HUES6 (cell line): Measurements from ENCODE around the gene ZSWIM1.
"Not testable (repeated sequence)": the region's sequence is repeated elsewhere in the genome, so short reads cannot be mapped to it uniquely, and the experiment has no call there.

Experiments
- H3K27ac ChIP-seq: 2 replicates; pipeline ENCODE4 v1.7.0; 2013; ENCODE audit warnings: low read depth, mild to moderate bottlenecking, low read length, inconsistent platforms
- H3K27me3 ChIP-seq: 2 replicates; pipeline ENCODE4 v1.6.1; 2013; ENCODE audit warnings: low read length; ENCODE audit not compliant: control insufficient read depth, insufficient read depth
- H3K36me3 ChIP-seq: 2 replicates; pipeline ENCODE4 v1.6.1; 2013; ENCODE audit warnings: low read length; ENCODE audit not compliant: control insufficient read depth, insufficient read depth
- H3K4me1 ChIP-seq: 2 replicates; pipeline ENCODE4 v1.6.1; 2013; ENCODE audit warnings: low read length; ENCODE audit not compliant: control insufficient read depth, insufficient read depth
- H3K4me3 ChIP-seq: 2 replicates; pipeline ENCODE4 v1.5.1; 2013; ENCODE audit warnings: low read depth, low read length
- H3K9ac ChIP-seq: one replicate; pipeline ENCODE4 v1.6.1; 2013; ENCODE audit warnings: mild to moderate bottlenecking, low read length
- H3K9me3 ChIP-seq: 2 replicates; pipeline ENCODE4 v1.6.1; 2013; ENCODE audit warnings: low read depth, low read length; ENCODE audit not compliant: control insufficient read depth, insufficient read depth

The ZSWIM1 gene

DNA sequence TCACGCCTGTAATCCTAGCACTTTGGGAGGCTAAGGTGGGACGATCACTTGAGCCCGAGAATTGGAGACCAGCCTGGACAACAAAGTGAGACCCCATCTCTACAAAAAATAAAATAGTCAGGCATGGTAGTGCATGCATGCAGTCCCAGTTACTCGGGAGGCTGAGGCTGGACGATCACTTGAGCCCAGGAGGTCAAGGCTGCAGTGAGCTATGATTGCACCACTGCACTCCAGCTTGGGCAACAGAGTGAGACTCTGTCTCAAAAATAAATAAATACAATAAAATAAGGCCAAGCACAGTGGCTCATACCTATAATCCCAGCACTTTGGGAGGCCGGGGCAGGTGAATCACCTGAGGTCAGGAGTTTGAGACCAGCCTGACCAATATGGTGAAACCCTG is 20.3 kb downstream of the ZSWIM1 start:
- H3K27ac ChIP-seq, H3K9me3 ChIP-seq, H3K4me1 ChIP-seq, H3K4me3 ChIP-seq, H3K27me3 ChIP-seq, H3K9ac ChIP-seq: not testable (repeated sequence)
- H3K36me3 ChIP-seq = peaks cover 92% of the 10 kb centered on the region

DNA sequence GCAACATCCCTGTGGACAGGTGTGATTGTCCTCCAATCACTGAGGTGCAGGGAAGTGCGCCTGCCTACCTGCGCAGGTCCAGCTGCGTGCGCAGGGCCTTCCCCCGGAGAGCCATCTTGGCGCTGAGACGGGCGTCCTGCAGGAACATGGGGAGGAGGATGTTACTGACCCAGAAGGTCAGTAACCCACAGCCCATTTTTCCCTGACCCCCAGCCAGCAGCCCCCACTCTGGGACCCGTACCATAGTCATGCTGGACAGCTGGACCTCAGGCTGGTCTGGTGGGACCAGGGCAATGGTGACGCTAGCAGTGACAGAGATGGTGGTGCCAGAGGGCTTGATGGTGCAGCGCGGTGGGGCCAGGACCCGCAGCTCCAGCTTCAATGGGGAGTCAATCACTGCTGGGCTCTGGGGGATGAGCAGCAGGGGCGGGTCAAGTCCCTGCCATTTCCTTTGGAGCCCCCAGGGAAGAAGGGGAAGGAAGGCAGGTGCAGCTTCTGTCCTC is 21.2 kb downstream of the ZSWIM1 start:
- H3K4me3 ChIP-seq = no peak overlapping the region
- H3K9me3 ChIP-seq = no peaks in the 10 kb centered on the region
- H3K36me3 ChIP-seq = peaks cover 89% of the 10 kb centered on the region
- no peaks in the 10 kb centered on the region for H3K4me1 ChIP-seq
- H3K27ac ChIP-seq = no peak overlapping the region
- H3K27me3 ChIP-seq = no peaks in the 10 kb centered on the region
- H3K9ac ChIP-seq = no peak overlapping the region

DNA sequence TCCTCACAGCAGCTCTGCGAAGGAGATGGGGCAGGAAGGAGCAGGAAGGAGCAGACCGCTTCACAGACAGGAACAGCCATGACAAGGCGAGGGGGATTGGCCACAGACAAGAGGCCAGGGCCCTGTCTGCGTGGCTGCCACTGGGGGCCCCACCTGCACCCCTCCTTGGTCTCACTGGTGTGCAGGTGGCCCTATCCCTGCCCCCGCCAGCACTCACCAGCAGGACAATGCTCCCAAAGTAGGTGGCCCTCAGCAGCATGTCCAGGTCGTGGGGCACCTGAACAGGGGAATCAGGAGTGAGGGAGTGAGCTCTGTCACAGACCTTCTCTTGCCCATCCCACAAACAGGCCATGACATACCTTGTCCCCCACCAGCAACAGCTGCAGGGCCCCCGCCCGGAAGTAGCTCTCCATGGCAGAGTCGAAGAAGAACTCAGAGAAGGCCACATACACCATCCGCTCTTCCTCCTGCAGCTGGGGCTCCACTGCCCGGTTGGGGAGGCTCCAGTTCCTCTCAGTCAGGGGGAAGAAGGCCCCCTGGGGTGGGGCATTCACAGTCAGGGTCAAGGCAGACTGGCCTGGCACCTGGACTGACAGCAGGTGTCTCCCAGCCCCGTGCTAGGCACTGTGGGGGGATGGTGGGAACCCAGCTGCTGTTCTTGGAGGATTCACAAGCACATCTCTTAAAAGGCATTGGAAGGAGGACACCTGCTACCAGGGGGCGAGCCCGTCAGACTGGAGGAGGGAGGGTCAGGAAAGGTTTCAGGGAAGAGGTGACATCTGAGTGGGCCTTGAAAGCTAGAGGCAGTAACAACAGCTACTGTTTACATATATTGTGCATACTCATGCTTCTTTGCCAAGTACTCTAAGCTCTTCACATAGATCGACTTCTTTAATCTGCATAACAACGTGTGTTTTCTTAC is 23.8 kb downstream of the ZSWIM1 start:
- Histone ChIP-seq H3K27ac (no peak overlapping the region), H3K36me3 (peaks cover 84% of the 10 kb centered on the region), H3K4me3 (no peak overlapping the region), H3K4me1 (no peaks in the 10 kb centered on the region), H3K9me3 (no peaks in the 10 kb centered on the region), H3K27me3 (no peaks in the 10 kb centered on the region), H3K9ac (no peak overlapping the region)

DNA sequence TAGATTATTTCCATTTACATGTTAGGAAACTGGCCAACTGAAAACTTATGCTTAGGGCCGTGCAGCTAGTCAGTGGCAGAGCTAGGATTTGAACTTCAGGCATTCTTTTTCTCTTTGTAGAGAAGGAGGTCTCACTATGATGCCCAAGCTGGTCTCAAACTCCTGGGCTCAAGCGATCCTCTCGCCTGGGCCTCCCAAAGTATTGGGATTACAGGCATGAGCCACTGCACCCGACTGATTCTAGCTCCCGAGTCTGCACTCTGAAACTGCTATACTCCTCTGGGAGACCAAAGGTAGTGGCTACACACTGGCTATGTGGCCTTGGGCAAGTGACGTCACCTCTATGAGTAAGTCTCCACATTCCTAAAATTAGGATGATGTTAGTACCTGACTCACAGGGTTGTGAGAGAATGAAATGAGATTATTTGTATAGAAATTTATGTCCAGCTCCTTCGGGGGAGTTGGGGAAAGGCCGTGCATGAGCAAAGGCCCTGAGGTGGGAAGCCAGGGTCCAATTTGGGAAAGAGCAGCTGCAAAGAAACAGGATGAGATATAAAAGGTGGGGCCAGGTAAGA is 24.6 kb downstream of the ZSWIM1 start:
- Histone ChIP-seq H3K9me3 (no peaks in the 10 kb centered on the region), H3K4me1 (no peaks in the 10 kb centered on the region), H3K4me3 (no peak overlapping the region), H3K36me3 (peaks cover 80% of the 10 kb centered on the region), H3K9ac (no peak overlapping the region), H3K27ac (no peak overlapping the region), H3K27me3 (no peaks in the 10 kb centered on the region)

DNA sequence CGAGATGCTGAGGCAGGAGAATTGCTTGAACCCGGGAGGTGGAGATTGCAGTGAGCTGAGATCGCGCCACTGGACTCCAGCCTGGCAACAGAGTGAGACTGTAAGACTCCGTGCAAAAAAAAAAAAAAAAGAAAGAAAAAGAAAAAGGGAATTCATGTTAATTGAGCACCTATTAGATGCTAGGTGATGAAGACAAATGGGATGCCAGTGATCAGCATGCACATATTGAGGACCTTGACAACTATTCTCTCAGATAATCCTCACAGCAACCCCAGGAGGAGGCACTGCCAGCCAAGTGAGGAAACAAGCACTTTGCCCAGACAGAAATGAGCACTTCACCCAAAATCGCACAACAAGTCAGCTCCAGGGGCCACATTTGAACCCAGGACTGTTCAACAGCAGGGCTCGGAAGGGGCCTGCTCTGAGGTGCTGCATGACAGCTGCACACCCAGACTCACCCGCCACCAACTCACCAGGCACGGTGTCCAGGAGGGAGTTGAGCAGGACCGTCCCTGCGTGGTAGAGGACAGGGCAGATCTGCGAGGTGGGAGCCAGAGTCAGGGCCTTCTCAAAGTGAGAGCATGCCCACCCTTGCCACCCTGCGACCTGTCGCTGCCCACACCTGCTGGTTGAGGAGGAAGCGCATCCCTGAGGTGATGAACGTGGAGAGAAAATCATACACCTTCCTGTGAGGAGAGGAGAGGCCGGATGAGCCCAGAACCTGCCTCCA is 26.4 kb downstream of the ZSWIM1 start:
- H3K27me3 ChIP-seq = no peaks in the 10 kb centered on the region
- no peak overlapping the region for H3K4me3 ChIP-seq
- H3K4me1 ChIP-seq = peaks cover 2% of the 10 kb centered on the region
- no peak overlapping the region for H3K9ac ChIP-seq
- H3K27ac ChIP-seq = no peak overlapping the region
- no peaks in the 10 kb centered on the region for H3K9me3 ChIP-seq
- peaks cover 65% of the 10 kb centered on the region for H3K36me3 ChIP-seq

DNA sequence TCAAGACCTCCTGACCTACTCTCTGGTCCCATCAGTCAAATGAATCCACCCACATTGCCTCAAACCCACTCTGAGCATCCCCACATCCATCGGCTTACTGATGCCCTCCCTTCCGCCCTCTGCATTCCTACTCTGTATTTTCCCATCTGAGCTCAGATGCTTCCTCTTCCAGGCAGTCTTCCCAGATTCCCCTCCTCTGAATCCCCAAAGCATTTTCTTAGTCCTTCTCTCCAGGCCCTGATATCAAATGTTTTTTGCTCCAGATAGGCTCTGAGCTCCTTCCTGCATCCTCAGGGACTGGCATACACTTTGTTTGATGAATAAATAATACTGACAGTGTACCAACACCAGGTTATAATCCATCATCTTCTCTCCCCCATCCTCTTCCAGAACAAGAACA is 27.1 kb downstream of the ZSWIM1 start:
- no peaks in the 10 kb centered on the region for H3K9me3 ChIP-seq
- H3K9ac ChIP-seq = no peak overlapping the region
- peaks cover 5% of the 10 kb centered on the region for H3K4me1 ChIP-seq
- no peak overlapping the region for H3K4me3 ChIP-seq
- H3K27ac ChIP-seq = no peak overlapping the region
- no peaks in the 10 kb centered on the region for H3K27me3 ChIP-seq
- peaks cover 59% of the 10 kb centered on the region for H3K36me3 ChIP-seq

- H3K9ac ChIP-seq = no peak overlapping the region
- no peaks in the 10 kb centered on the region for H3K27me3 ChIP-seq
- H3K4me1 ChIP-seq = peaks cover 5% of the 10 kb centered on the region
- no peak overlapping the region for H3K4me3 ChIP-seq
- no peaks in the 10 kb centered on the region for H3K9me3 ChIP-seq
- peaks cover 47% of the 10 kb centered on the region for H3K36me3 ChIP-seq
- H3K27ac ChIP-seq = no peak overlapping the region
Observed at GRCh38 chr20:45909336-45909808, 28.3 kb downstream of the ZSWIM1 start.

DNA sequence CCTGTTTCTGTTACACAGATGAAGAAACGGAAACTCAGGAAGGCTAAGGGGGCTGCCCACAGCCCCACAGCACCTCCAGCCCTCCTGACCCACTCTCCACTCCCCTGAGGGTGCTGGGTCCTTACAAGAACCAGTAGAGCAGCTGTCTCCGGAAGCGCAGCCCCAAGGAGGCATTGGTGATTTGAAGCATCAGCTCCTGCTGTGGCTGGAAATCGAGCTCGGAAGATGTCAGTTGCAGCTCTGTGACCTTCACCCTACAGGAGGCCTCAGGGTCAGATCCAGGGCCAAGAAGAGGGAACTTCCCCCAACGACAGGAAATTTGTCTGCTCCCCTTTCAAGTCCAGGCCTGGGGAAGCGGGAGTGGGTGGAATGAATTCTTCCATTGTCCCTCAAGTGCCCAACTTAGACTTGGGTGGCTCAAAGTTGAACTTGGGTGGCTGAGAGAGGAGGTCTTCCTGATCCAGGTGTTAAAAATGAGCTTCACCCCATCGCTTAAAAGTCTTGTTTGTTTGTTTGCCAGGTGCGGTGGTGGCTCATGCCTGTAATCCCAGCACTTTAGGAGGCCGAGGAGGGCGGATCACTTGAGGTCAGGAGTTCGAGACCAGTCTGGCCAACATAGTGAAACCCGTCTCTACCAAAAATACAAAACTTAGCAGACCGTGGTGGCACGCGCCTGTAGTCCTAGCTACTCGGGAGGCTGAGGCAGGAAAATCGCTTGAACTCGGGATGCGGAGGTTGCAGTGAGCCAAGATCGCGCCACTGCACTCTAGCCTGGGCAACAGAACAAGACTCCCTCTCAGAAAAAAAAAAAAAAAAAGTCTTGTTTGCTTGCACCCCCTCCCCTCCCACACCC is 29.0 kb downstream of the ZSWIM1 start:
- H3K9ac ChIP-seq = no peak overlapping the region
- H3K9me3 ChIP-seq = no peaks in the 10 kb centered on the region
- peak overlapping the region; percentile 38 for H3K4me3 ChIP-seq

DNA sequence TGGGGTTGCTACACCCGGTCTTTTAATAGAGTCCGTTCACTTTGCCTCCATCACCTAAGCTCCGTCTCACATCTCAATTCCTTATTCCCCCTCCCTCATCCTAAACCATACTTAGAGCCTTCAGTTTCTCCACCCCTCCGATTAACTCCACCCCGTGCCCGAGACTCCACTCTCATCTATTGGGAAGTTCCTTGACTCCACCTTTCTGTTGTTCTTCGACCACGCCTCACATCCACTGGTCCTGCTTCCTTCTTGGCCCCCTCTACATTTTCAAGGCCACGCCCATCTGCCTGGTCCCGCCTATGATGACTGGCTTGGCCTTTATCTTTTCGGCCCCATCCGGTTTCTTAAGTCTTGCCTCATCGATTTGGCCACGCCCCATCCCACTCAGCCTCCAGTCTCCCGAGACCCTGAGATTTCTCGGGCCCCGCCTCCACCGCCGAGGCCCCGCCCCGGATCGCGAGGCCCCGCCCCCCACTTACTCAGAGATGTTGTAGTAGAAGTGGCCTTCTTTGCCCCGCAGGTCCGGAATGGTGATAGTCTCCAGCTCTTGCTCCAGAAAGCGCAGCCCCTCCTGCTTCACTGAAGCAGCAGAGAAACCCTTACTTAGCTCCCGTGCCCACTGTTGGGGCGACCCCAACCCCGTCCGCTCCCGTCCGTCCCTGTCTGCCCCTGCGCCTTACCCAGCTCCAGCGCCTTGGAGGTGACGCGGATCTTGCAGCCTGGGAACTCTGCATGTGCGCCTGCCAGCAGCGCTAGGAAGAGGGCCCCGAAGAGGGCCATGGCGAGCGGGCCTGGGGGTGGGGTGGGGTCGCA is 29.9 kb downstream of the ZSWIM1 start:
- 0 out of 2 replicates have a peak overlapping the region, but pooled peaks have one; percentile 70 for H3K27ac ChIP-seq

More for the DNA sequence above, 29.0 kb downstream of the ZSWIM1 start:
- peaks cover 5% of the 10 kb centered on the region for H3K4me1 ChIP-seq
- no peaks in the 10 kb centered on the region for H3K27me3 ChIP-seq
- peaks cover 40% of the 10 kb centered on the region for H3K36me3 ChIP-seq
- H3K27ac ChIP-seq = no peak overlapping the region

More for the DNA sequence above, 29.9 kb downstream of the ZSWIM1 start:
- H3K4me3 ChIP-seq = peak overlapping the region; percentile 82
- peak overlapping the region; percentile 85 for H3K9ac ChIP-seq
- H3K27me3 ChIP-seq = no peaks in the 10 kb centered on the region
- peaks cover 5% of the 10 kb centered on the region for H3K4me1 ChIP-seq
- peaks cover 32% of the 10 kb centered on the region for H3K36me3 ChIP-seq
- no peaks in the 10 kb centered on the region for H3K9me3 ChIP-seq
